Thoracic aorta (tissue), 2 donors: ENCODE measurements around the gene DDX1. TPM values are rescaled to one million over a fixed set of nuclear protein-coding genes. Genes with fewer than 3 reads are reported as not detected.

Experiments used
- ATAC-seq: fragments of 150-250 bp; one replicate; pipeline ENCODE4 v1.8.0; 2017; ENCODE audit warnings: low read depth; ENCODE audit not compliant: insufficient number of reproducible peaks, low FRiP score
- DNase-seq: peaks from one replicate; pipeline ENCODE4 v3.0.0-alpha.2; 2020; ENCODE audit warnings: low spot score
- H3K27ac ChIP-seq, 2 donors: fragments of 200-600 bp; sonication (generic); 1 replicate in 1 of 2; 2 replicates in 1 of 2; pipeline ENCODE4 v1.5.1; 2016; ENCODE audit warnings: mild to moderate bottlenecking in 2 of 2, moderate library complexity in 2 of 2
- H3K27me3 ChIP-seq: fragments of 200-600 bp; sonication (generic); replicated peaks from 2 replicates; pipeline ENCODE4 v1.6.0; 2016; ENCODE audit warnings: mild to moderate bottlenecking; ENCODE audit not compliant: insufficient read depth
- H3K36me3 ChIP-seq: fragments of 200-600 bp; sonication (generic); one replicate; pipeline ENCODE4 v1.5.1; 2016
- H3K4me1 ChIP-seq, 2 donors: fragments of 200-600 bp; sonication (generic); 1 replicate in 1 of 2; 2 replicates in 1 of 2; pipeline versions ENCODE4 v1.5.1 to v1.6.0; 2016; ENCODE audit warnings: low read depth in 2 of 2, mild to moderate bottlenecking in 1 of 2; ENCODE audit not compliant: control insufficient read depth in 1 of 2
- H3K4me3 ChIP-seq: fragments of 200-600 bp; sonication (generic); 2 replicates; pipeline ENCODE4 v1.5.1; 2016; ENCODE audit warnings: mild to moderate bottlenecking
- H3K9me3 ChIP-seq: fragments of 200-600 bp; sonication (generic); 2 replicates; pipeline ENCODE4 v1.5.1; 2016
- total RNA-seq, 2 donors: library from RNA; depleted of rRNA; stranded (reverse); fragments of >200 nt; gene quantifications; one replicate each; pipeline versions ENCODE4 v1.1.0 to v1.2.3, GENCODE V29; 2016
- TF ChIP-seq, protein P1 (sequence below): fragments of 200-600 bp; sonication (generic); IDR thresholded peaks from one replicate; pipeline ENCODE4 v1.5.1; 2019; ENCODE audit warnings: antibody characterized with exemption

Gene DDX1
- total RNA-seq, 2 donors from 2014 or later: 58.3 to 61.3 TPM

DNA sequence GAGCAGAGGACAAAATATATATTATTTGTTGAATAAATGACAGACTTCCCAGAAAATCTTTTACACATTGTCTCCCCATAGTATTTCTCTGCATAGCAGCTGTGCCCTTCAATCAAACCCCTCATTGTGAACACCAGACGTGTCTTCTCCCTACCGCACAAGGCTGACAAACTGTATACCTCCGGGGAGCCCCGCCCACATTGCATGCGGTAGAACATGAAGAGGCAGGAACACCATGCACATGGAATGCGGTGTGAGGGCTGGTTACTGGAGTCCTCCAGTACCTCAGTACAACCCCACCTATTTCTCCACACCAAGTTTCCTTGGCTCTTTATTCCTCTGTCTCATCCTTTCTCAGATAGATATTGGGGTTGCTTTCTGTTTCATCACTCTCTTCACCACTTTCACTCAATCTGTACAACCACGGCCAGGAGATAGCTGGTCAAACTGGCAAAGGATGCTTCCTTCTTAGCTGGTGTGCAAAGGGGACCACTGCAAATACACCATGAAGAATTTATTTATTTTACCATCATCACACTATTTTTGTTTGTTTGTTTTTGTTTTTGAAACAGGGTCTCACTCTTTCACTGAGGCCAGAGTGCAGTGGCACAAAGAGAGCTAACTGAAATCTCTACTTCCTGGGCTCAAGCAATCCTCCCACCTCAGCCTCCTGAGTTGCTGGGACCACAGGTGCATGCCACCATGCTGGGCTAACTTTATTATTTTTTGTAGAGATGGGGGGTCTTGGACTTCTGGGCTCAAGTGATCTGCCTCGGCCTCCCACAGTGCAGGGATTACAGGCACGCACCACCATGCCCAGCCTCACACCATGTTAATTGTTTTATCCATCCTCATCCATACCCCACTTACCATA, 28.2 kb upstream of the DDX1 start:
- H3K27ac ChIP-seq: no peak overlapping the region
- H3K27me3 ChIP-seq: no peaks in the 10 kb centered on the region
- no peak for ATAC-seq
- H3K4me1 ChIP-seq: peaks cover 10 to 14% of the 10 kb centered on the region in 2 donors
- no peaks in the 10 kb centered on the region for H3K9me3 ChIP-seq
- H3K4me3 ChIP-seq: no peak overlapping the region
- DNase-seq: no peak
- no peaks in the 10 kb centered on the region for H3K36me3 ChIP-seq
- TF ChIP-seq, protein P1, sequence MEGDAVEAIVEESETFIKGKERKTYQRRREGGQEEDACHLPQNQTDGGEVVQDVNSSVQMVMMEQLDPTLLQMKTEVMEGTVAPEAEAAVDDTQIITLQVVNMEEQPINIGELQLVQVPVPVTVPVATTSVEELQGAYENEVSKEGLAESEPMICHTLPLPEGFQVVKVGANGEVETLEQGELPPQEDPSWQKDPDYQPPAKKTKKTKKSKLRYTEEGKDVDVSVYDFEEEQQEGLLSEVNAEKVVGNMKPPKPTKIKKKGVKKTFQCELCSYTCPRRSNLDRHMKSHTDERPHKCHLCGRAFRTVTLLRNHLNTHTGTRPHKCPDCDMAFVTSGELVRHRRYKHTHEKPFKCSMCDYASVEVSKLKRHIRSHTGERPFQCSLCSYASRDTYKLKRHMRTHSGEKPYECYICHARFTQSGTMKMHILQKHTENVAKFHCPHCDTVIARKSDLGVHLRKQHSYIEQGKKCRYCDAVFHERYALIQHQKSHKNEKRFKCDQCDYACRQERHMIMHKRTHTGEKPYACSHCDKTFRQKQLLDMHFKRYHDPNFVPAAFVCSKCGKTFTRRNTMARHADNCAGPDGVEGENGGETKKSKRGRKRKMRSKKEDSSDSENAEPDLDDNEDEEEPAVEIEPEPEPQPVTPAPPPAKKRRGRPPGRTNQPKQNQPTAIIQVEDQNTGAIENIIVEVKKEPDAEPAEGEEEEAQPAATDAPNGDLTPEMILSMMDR: no peak

DNA sequence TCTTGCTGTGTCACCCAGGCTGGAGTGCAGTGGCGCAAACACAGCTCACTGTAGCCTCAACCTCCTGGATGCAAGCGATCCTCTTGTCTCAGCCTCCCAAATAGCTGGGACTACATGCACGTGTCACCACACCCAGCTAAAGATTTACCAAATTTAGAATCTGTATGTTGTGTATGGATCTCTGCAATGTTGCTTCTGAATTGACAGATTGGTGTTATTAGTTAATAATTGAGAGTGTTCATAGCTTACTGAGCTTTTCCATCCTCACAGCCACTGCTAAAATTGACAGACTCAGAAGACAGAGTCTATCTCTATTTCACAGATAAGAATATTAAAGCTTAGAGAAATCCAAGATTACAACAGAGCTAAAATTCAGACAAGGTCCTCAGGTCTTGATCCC, 26.3 kb upstream of the DDX1 start:
- ATAC-seq: no peak

DNA sequence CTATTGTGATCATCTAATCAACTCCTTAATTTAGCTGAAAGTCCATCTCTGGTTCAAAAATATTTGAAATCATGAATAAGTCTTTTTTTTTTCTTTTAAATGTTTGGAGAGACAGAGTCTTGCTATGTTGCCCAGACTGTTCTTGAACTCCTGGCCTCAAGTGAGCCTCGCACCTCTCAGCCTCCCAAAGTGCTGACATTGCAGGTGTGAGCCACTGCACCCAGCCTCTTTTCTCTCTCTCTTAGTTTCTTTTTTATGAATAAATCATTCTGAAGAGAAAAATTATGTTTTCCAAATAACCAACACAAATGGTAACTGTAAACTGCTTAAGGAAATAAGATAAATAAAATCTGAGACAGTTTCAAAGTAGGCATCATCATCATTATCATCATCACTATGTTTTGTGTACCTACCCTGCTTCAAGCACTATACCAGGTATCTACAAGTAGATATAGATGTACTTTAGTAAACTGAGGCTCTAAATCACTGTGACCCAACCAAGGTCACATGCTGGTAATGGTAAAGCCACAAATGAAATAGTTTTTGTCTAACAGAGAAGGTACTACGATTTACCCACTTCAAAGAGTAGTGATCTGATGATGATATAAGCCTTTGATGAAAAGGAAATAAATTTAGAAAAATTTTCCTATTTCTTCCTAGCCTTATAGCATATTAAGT, 25.5 kb upstream of the DDX1 start:
- Histone ChIP-seq H3K36me3 (no peaks in the 10 kb centered on the region), H3K27me3 (no peaks in the 10 kb centered on the region), H3K9me3 (no peaks in the 10 kb centered on the region), H3K4me1 (peaks cover 0 to 5% of the 10 kb centered on the region in 2 donors), H3K4me3 (no peak overlapping the region), H3K27ac (no peak overlapping the region)
- DNase-seq: no peak
- no peak for ATAC-seq
- TF ChIP-seq, protein P1: no peak

More for the DNA sequence above, 26.3 kb upstream of the DDX1 start:
- H3K27ac ChIP-seq: no peak overlapping the region
- no peaks in the 10 kb centered on the region for H3K27me3 ChIP-seq
- H3K9me3 ChIP-seq: no peaks in the 10 kb centered on the region
- peaks cover 0 to 5% of the 10 kb centered on the region in 2 donors for H3K4me1 ChIP-seq
- DNase-seq: no peak
- TF ChIP-seq, protein P1: no peak
- H3K36me3 ChIP-seq: no peaks in the 10 kb centered on the region
- no peak overlapping the region for H3K4me3 ChIP-seq

DNA sequence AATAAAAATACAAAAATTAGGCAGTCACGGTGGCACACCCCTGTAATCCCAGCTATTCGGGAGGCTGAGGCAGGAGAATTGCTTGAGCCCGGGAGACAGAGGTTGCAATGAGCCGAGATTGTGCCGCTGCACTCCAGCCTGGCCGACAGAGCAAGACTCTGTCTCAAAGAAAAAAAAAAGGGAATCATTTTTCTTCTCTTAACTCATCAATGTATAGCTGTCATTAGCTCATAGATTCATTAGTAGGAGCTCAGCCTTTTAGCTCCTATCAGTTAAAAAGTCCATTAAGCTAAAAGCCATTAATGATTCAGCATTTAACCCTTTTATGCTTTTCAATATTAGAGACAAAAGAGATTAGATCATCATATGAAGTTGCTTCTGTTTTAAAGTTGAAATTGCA, 24.8 kb upstream of the DDX1 start:
- ATAC-seq (no peak), DNase-seq (no peak)
- no peaks in the 10 kb centered on the region for H3K36me3 ChIP-seq
- no peaks in the 10 kb centered on the region for H3K27me3 ChIP-seq
- no peaks in the 10 kb centered on the region for H3K9me3 ChIP-seq
- no peak overlapping the region for H3K4me3 ChIP-seq
- TF ChIP-seq, protein P1: no peak
- H3K27ac ChIP-seq: no peak overlapping the region
- peaks cover 0 to 4% of the 10 kb centered on the region in 2 donors for H3K4me1 ChIP-seq

DNA sequence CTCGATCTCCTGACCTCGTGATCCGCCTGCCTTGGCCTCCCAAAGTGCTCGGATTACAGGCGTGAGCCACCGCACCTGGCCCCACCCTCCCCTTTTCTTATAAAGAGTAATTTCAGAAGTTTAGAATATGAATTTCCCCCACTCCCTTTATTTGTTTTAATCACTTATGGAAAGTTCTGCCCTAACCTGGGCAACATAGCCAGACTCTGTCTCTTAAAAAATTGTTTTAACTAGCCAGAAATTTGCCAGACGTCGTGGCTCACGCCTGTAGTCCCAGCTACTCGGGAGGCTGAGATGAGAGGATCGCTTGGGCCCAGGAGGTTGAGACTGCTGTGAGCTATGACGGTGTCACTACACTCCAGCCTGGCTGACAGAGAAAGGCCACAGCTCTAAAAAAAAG, 22.8 kb upstream of the DDX1 start:
- no peaks in the 10 kb centered on the region for H3K9me3 ChIP-seq
- no peak for DNase-seq
- no peaks in the 10 kb centered on the region for H3K36me3 ChIP-seq
- no peaks in the 10 kb centered on the region for H3K27me3 ChIP-seq
- TF ChIP-seq, protein P1: no peak
- ATAC-seq: no peak
- no peak overlapping the region for H3K4me3 ChIP-seq
- no peak overlapping the region for H3K27ac ChIP-seq
- no peaks in the 10 kb centered on the region for H3K4me1 ChIP-seq
